ENCODE results near the gene CIROP. TPM values are rescaled to one million over a fixed set of nuclear protein-coding genes. Genes with fewer than 3 reads are reported as not detected.
A peak's percentile ranks its signal among the peaks of the same experiment; 100 is the strongest.

Gene CIROP
- total RNA-seq, 2 experiments from 2014 or later, result not detected

DNA sequence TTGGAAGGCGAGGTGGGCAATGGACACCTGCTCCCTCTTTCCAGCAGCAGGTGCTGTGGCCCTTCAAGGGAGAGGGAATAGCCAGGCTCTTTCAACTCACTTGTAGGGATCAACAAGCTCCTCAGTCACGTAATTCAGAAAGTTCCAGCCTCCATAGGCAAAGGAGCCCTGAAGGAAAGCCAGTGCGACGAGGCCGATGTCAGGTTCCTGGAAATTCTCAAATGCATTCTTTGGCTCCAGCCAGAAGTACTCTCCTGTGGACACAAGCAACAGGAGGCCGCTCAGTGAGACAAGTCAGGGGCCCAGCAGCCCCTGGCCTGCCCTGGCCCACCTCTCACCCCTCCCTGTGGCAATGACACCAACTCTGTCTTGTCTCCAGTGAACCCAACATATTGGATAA is 35.6 kb upstream of the CIROP start:
- DNase-seq (no peak), ATAC-seq (ENCODE audit: low read depth) (no peak)
- Mint-ChIP-seq H3K27ac (no peak overlapping the region), H3K9me3 (no peaks in the 10 kb centered on the region), H3K27me3 (no peaks in the 10 kb centered on the region), H3K4me1 (peaks cover 1% of the 10 kb centered on the region), H3K4me3 (no peak overlapping the region), H3K36me3 (no peaks in the 10 kb centered on the region)
- POLR2A ChIA-PET, result no interaction called here

DNA sequence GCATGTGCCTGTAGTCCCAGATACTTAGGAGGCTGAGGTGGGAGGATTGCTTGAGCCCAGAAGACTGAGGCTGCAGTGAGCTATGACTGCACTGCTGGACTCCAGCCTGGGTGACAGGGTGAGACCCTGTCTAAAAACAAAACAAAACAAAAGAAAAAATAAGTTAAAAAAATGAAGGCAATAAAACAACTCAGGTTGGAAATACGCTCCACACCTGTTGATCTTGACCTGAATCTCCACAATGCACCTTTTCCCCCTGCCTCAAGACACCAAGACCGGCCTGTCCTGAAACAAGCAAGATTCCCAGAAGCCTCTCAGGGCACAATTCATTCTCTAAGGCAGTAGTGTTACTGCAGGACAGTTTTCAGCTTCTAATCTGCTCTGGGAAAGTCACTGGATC is 35.1 kb upstream of the CIROP start:
- H3K4me3 Mint-ChIP-seq, result no peak overlapping the region
- H3K27me3 Mint-ChIP-seq, result no peaks in the 10 kb centered on the region
- no peak for DNase-seq
- peaks cover 1% of the 10 kb centered on the region for H3K4me1 Mint-ChIP-seq
- POLR2A ChIA-PET, result no interaction called here
- H3K36me3 Mint-ChIP-seq, result no peaks in the 10 kb centered on the region
- no peaks in the 10 kb centered on the region for H3K9me3 Mint-ChIP-seq
- no peak overlapping the region for H3K27ac Mint-ChIP-seq
- ATAC-seq (ENCODE audit: low read depth), result no peak

GRCh38 chr14:23137813-23138535 is 33.2 kb upstream of the CIROP start:
- ATAC-seq (ENCODE audit: low read depth), result no peak
- Mint-ChIP-seq H3K4me3 (no peak overlapping the region), H3K27ac (no peak overlapping the region), H3K9me3 (no peaks in the 10 kb centered on the region), H3K27me3 (peaks cover 2% of the 10 kb centered on the region), H3K36me3 (no peaks in the 10 kb centered on the region), H3K4me1 (peaks cover 4% of the 10 kb centered on the region)
- POLR2A ChIA-PET, result no interaction called here
- no peak for DNase-seq

GRCh38 chr14:23137192-23137812 is 32.5 kb upstream of the CIROP start:
- H3K27me3 Mint-ChIP-seq, result peaks cover 2% of the 10 kb centered on the region
- no peak overlapping the region for H3K4me3 Mint-ChIP-seq
- H3K36me3 Mint-ChIP-seq, result no peaks in the 10 kb centered on the region
- H3K4me1 Mint-ChIP-seq, result peaks cover 4% of the 10 kb centered on the region
- DNase-seq, result no peak
- ATAC-seq (ENCODE audit: low read depth), result no peak
- no peak overlapping the region for H3K27ac Mint-ChIP-seq
- POLR2A ChIA-PET, result no interaction called here
- H3K9me3 Mint-ChIP-seq, result no peaks in the 10 kb centered on the region

GRCh38 chr14:23136566-23137133 is 31.9 kb upstream of the CIROP start:
- POLR2A ChIA-PET, result no interaction called here
- no peak overlapping the region for H3K27ac Mint-ChIP-seq
- H3K27me3 Mint-ChIP-seq, result peaks cover 2% of the 10 kb centered on the region
- ATAC-seq (ENCODE audit: low read depth) (no peak), DNase-seq (no peak)
- H3K4me3 Mint-ChIP-seq, result no peak overlapping the region
- peaks cover 4% of the 10 kb centered on the region for H3K4me1 Mint-ChIP-seq
- no peaks in the 10 kb centered on the region for H3K9me3 Mint-ChIP-seq
- H3K36me3 Mint-ChIP-seq, result no peaks in the 10 kb centered on the region

DNA sequence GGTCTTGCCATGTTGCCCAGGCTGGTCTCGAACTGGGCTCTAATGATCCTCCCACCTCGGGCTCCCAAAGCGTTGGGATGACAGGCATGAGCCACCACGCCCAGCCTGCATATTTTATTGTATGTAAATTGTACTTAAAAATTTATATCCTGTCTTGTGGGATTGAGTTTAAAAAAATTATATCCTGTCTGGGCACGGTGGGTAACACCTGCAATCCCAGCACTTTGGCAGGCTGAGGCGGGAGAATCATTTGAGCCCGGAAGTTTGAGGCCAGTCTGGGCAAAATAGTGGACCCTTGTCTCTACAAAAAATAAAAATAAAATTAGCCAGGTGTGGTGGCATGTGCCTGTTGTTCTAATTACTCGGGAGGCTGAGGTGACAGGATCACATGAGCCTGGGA is 28.2 kb upstream of the CIROP start:
- Mint-ChIP-seq H3K4me1 (peaks cover 10% of the 10 kb centered on the region), H3K9me3 (no peaks in the 10 kb centered on the region), H3K36me3 (no peaks in the 10 kb centered on the region), H3K27ac (no peak overlapping the region), H3K4me3 (no peak overlapping the region), H3K27me3 (peaks cover 2% of the 10 kb centered on the region)
- no peak for DNase-seq
- POLR2A ChIA-PET, result interaction anchor here (0.7 kb wide), 1 partner anchor 8 kb away, joined by 3 read pairs; no protein-coding TSS in a partner anchor
- ATAC-seq (ENCODE audit: low read depth), result no peak

DNA sequence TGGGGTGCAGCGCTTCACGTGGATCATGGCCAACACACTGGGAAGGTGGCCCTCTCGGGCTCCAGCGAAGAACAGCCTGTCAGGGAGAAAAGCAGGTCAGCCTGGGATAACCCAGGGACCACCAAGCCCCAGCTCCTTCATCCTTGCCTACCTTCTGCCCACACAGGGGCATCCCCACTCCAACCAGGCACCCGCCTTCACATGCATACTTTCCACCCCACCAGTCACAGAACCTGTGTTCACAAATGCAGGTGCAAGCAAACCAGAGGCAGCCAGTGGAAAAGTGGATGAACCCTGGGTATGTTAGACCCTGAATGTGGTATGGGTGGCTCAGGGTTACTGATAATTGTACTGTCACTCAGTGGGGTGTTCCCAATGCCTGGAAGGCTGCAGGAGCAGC is 26.7 kb upstream of the CIROP start:
- Mint-ChIP-seq H3K9me3 (no peaks in the 10 kb centered on the region), H3K4me3 (no peak overlapping the region), H3K36me3 (no peaks in the 10 kb centered on the region), H3K4me1 (peaks cover 13% of the 10 kb centered on the region), H3K27ac (no peak overlapping the region), H3K27me3 (peaks cover 2% of the 10 kb centered on the region)
- ATAC-seq (ENCODE audit: low read depth) (no peak), DNase-seq (no peak)
- POLR2A ChIA-PET, result no interaction called here

DNA sequence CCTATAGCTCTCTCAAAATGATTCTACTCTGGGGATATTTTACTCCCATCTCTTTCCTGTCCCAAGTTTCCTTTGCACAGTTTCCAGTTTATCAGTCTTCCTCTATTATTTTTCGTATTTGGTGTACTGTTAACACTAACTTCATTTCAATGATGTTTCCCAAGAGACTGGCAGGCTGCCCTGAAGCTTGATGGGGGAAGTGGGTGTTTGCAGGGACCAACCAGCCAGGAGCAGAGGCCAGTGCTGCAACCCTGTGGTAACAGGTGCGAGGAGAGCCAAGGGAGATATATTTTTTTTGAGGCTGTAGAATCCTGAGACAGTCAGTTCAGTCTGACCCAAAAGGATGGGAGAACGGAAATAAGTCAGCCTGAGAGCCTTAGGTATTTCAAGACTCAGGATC is 26.1 kb upstream of the CIROP start:
- Mint-ChIP-seq H3K4me1 (peaks cover 12% of the 10 kb centered on the region), H3K27ac (no peak overlapping the region), H3K36me3 (no peaks in the 10 kb centered on the region), H3K4me3 (no peak overlapping the region), H3K27me3 (peaks cover 2% of the 10 kb centered on the region), H3K9me3 (no peaks in the 10 kb centered on the region)
- DNase-seq, result no peak
- POLR2A ChIA-PET, result no interaction called here
- ATAC-seq (ENCODE audit: low read depth), result no peak

DNA sequence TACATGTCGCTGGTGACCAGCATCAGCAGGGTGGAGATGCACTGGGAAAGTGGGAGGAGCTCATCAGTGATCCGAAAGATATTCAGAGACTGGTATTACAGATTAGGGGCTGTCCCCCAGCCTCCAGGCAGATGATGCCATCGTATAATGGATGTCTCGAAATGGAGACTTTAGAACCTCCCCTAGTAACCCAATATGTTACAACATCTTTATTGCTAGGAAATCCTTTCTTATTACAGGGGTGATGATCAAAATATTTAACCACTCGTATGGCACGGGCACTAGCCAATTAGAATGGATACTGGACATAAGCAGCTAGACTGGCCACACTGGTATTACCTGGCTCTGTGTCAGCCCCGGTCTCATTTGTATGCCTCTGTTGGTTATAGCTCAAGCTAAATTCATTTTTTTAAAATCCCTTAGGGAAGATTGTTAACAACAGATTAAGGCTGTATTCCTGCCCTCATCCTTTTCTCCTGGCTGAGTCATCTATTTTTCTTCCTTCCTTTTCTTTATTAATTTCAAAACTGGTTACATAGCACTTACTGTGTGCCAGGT is 25.0 kb upstream of the CIROP start:
- Mint-ChIP-seq H3K9me3 (no peaks in the 10 kb centered on the region), H3K4me1 (peaks cover 12% of the 10 kb centered on the region), H3K4me3 (no peak overlapping the region), H3K27me3 (peaks cover 2% of the 10 kb centered on the region), H3K27ac (no peak overlapping the region), H3K36me3 (no peaks in the 10 kb centered on the region)
- DNase-seq (no peak), ATAC-seq (ENCODE audit: low read depth) (no peak)
- POLR2A ChIA-PET, result no interaction called here

DNA sequence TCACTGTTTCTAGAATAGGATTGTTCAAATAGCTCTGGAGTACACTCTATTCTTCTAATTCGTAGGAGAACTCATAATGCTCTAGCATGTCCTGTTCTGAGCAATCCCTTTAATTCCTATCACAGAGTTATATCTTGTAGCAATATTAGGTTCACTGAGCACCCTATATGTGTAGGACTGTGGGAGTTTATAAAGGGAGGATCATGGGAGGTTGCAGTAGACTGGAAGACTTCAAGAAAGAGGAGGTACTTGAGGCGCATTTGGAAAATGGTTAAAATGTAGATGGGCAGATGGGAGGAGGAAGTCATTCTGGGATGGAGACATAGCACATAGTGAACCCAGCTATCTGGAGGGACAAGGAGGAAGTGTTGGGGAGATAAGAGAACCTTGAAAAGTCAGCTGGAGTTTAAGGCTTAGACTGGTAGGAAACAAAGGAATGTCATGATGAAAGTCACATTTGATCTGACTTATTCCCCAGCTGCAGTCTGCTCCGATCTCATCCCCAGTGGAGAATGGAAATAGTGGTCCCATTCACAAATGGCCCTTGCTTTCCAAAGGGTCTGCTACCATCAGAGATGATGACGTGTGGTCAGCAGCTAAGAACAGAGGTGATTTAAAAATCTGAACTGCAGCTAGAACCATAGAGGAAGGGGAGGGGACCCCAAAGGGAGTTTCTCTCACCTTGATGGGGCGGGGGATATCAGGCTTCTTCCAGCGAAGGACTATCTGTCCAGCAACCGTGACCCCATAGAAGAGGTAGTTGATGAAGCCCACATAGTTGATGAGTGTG is 24.4 kb upstream of the CIROP start:
- Mint-ChIP-seq H3K27ac (no peak overlapping the region), H3K9me3 (no peaks in the 10 kb centered on the region), H3K36me3 (no peaks in the 10 kb centered on the region), H3K4me1 (peaks cover 12% of the 10 kb centered on the region), H3K4me3 (no peak overlapping the region), H3K27me3 (peaks cover 2% of the 10 kb centered on the region)
- POLR2A ChIA-PET, result no interaction called here
- no peak for DNase-seq
- ATAC-seq (ENCODE audit: low read depth), result no peak

- Mint-ChIP-seq H3K36me3 (no peaks in the 10 kb centered on the region), H3K4me1 (peaks cover 9% of the 10 kb centered on the region), H3K27ac (peak overlapping the region; percentile 52), H3K4me3 (no peak overlapping the region), H3K9me3 (no peaks in the 10 kb centered on the region), H3K27me3 (no peaks in the 10 kb centered on the region)
- no peak for DNase-seq
- POLR2A ChIA-PET, result no interaction called here
- ATAC-seq (ENCODE audit: low read depth), result no peak
These were observed 23.1 kb upstream of the CIROP start for GRCh38 chr14:23127861-23128260.

DNA sequence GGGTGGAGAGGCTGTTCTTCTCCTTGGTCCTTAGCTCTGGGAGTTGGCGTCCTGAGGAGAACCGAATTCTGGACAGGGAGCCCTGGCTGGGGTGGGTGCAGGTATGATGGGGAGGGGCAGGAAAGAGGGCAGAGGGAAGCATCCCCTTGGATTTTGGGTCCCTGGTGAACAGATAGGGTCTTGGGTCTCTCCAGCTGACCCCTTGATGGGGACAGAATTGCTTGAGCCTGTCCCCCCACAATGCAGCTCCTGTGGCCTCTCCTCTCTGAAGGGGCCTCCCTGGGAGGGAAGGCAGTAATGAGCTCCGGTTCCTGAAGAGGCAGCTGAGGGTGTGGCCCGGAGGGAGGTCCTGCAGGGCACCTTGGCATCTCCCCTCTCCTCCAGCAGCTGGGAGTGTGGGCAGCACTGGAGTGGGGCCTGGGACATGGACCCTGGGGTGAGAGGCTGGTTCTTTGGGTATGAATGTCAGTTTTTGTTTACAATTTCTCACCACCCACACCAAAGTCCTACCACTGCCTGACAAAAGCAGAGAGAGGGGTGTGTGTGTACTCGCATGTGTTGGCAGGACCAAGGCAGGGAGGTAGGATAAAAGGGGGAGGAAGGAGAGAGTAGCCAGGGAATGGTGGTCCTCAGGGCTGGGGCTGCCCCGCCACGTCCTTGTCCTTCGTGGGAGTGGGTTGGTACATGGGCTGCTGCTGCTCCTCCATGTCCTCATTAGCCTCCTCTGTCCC is 21.9 kb upstream of the CIROP start:
- H3K4me3 Mint-ChIP-seq, result no peak overlapping the region
- no peak for DNase-seq
- H3K36me3 Mint-ChIP-seq, result no peaks in the 10 kb centered on the region
- H3K27me3 Mint-ChIP-seq, result no peaks in the 10 kb centered on the region
- ATAC-seq (ENCODE audit: low read depth), result no peak
- peaks cover 9% of the 10 kb centered on the region for H3K4me1 Mint-ChIP-seq
- no peak overlapping the region for H3K27ac Mint-ChIP-seq
- POLR2A ChIA-PET, result no interaction called here
- H3K9me3 Mint-ChIP-seq, result no peaks in the 10 kb centered on the region

GRCh38 chr14:23125933-23126524 is 21.2 kb upstream of the CIROP start:
- H3K27ac Mint-ChIP-seq, result no peak overlapping the region
- H3K4me3 Mint-ChIP-seq, result no peak overlapping the region
- no peaks in the 10 kb centered on the region for H3K9me3 Mint-ChIP-seq
- peaks cover 15% of the 10 kb centered on the region for H3K4me1 Mint-ChIP-seq
- H3K36me3 Mint-ChIP-seq, result no peaks in the 10 kb centered on the region
- POLR2A ChIA-PET, result no interaction called here
- ATAC-seq (ENCODE audit: low read depth) (no peak), DNase-seq (no peak)
- H3K27me3 Mint-ChIP-seq, result no peaks in the 10 kb centered on the region

Measured in activated naive CD8-positive, alpha-beta T cell treated with anti-CD3 and anti-CD28 coated beads, Interleukin-2, amount 10 ng/mL, durations not matched to agents 7 days and 5 days (primary cell).